Renal cortex interstitium (tissue), 11 donors: Measurements from ENCODE around the gene TUBA3E. TPM values are rescaled to one million over a fixed set of nuclear protein-coding genes. Genes with fewer than 3 reads are reported as not detected.
"Not testable (repeated sequence)": the region's sequence is repeated elsewhere in the genome, so short reads cannot be mapped to it uniquely, and the experiment has no call there.

ENCODE experiments used
- DNase-seq, 11 donors: peaks; one replicate each; pipeline ENCODE4 v3.0.0-alpha.2; 2013; ENCODE audit warnings: low read depth in 9 of 11, low spot score in 4 of 11; ENCODE audit errors: extremely low read depth in 1 of 11
- polyA plus RNA-seq, 3 donors: library from polyadenylated mRNA; unstranded; fragments of 120-200 nt; gene quantifications; one replicate each; pipeline ENCODE4 v1.2.1, GENCODE V29; 2013; ENCODE audit not compliant: insufficient read length in 3 of 3

Gene TUBA3E
- polyA plus RNA-seq, 3 donors: not detected

- no peak for DNase-seq
These were observed 45.2 kb downstream of the TUBA3E start for GRCh38 chr2:130152816-130153595.

- not testable (repeated sequence) for DNase-seq
These were observed 46.0 kb downstream of the TUBA3E start for GRCh38 chr2:130152136-130152815.

GRCh38 chr2:130151145-130151512 is 47.1 kb downstream of the TUBA3E start:
- DNase-seq: not testable (repeated sequence)

- DNase-seq: no peak
These were observed 47.8 kb downstream of the TUBA3E start for GRCh38 chr2:130150181-130151144.

- DNase-seq: not testable (repeated sequence)
These were observed 49.7 kb downstream of the TUBA3E start for GRCh38 chr2:130148515-130148914.

GRCh38 chr2:130145006-130145414 is 53.2 kb downstream of the TUBA3E start, which contains the start of gene CCDC74B:
Gene CCDC74B, minus strand, starts transcription at chr2:130145112. Its CDS starts 116 bp downstream, at chr2:130144996.
- peak in 1 of 11 donors; percentile 43 for DNase-seq

- DNase-seq: not testable (repeated sequence)
These were observed 54.8 kb downstream of the TUBA3E start for GRCh38 chr2:130143266-130144039.

- not testable (repeated sequence) for DNase-seq
These were observed 55.6 kb downstream of the TUBA3E start for GRCh38 chr2:130142396-130143265.

Other genes starting within 250 kb of the TUBA3E start
- under 1 TPM; 0.14 to 0.82 (median 0.44) TPM for gene RAB6C, start 218.8 kb downstream of the TUBA3E start, polyA plus RNA-seq
- gene POTEF, start 69.2 kb downstream of the TUBA3E start, polyA plus RNA-seq: under 1 TPM in 2 of 3 donors, not detected in 1; 0.06 to 0.07 TPM
- gene CCDC74B, start 53.3 kb downstream of the TUBA3E start, polyA plus RNA-seq: 10 to 100 TPM; 14.1 to 17.4 (median 14.9) TPM
- gene SMPD4, start 16.8 kb downstream of the TUBA3E start, polyA plus RNA-seq: 10 to 100 TPM; 63.9 to 77.3 (median 67.0) TPM
- 100 to 1,000 TPM in 2 of 3 donors, 10 to 100 TPM in 1; 64.8 to 166 (median 158) TPM for gene MZT2B, start 16.2 kb downstream of the TUBA3E start, polyA plus RNA-seq
- 10 to 100 TPM; 35.1 to 40.2 (median 38.4) TPM for gene IMP4, start 144.5 kb upstream of the TUBA3E start, polyA plus RNA-seq
- gene PTPN18, start 157.6 kb upstream of the TUBA3E start, polyA plus RNA-seq: 10 to 100 TPM; 25.5 to 39.5 (median 30.5) TPM